H9 (cell line): ENCODE data around the gene ATF7. TPM values are rescaled to one million over a fixed set of nuclear protein-coding genes. Genes with fewer than 3 reads are reported as not detected.

Experiments
- DNase-seq: peaks from one replicate; pipeline ENCODE4 v3.0.0-alpha.2; 2017
- H2AFZ ChIP-seq: one replicate; pipeline ENCODE4 v1.6.1; 2013; ENCODE audit warnings: mild to moderate bottlenecking, low read length, control low read depth, moderate library complexity
- H2AK5ac ChIP-seq: 2 replicates; pipeline ENCODE4 v1.6.1; 2013; ENCODE audit warnings: low read length, control low read depth, mixed read lengths; ENCODE audit not compliant: insufficient read length
- H2BK120ac ChIP-seq: one replicate; pipeline ENCODE4 v1.6.1; 2013; ENCODE audit warnings: low read depth, mild to moderate bottlenecking, low read length, control low read depth, inconsistent platforms; ENCODE audit not compliant: poor library complexity, severe bottlenecking
- H2BK12ac ChIP-seq: 2 replicates; pipeline ENCODE4 v1.6.1; 2013; ENCODE audit warnings: low read length, control low read depth, mixed read lengths, low read depth; ENCODE audit not compliant: insufficient read length
- H2BK15ac ChIP-seq: 2 replicates; pipeline ENCODE4 v1.6.1; 2013; ENCODE audit warnings: low read depth, low read length, control low read depth
- H2BK20ac ChIP-seq: one replicate; pipeline ENCODE4 v1.6.1; 2013; ENCODE audit warnings: low read depth, mild to moderate bottlenecking, low read length, control low read depth, inconsistent platforms; ENCODE audit not compliant: poor library complexity, severe bottlenecking
- H2BK5ac ChIP-seq: 2 replicates; pipeline ENCODE4 v1.6.1; 2013; ENCODE audit warnings: low read length, control low read depth, mixed read lengths; ENCODE audit not compliant: insufficient read length
- H3K14ac ChIP-seq: 2 replicates; pipeline ENCODE4 v1.6.1; 2013; ENCODE audit warnings: low read length, control low read depth; ENCODE audit not compliant: insufficient read depth
- H3K18ac ChIP-seq: 2 replicates; pipeline ENCODE4 v1.6.1; 2013; ENCODE audit warnings: low read depth, mild to moderate bottlenecking, mixed read lengths, low read length, control low read depth; ENCODE audit not compliant: insufficient read length
- H3K23ac ChIP-seq: 2 replicates; pipeline ENCODE4 v1.6.1; 2013; ENCODE audit warnings: low read length, control low read depth, mixed read lengths, low read depth; ENCODE audit not compliant: insufficient read length
- H3K23me2 ChIP-seq: 2 replicates; pipeline ENCODE4 v1.6.1; 2013; ENCODE audit warnings: low read depth, mild to moderate bottlenecking, mixed read lengths, low read length, control low read depth; ENCODE audit not compliant: insufficient read length, poor library complexity, severe bottlenecking
- H3K27ac ChIP-seq: 2 replicates; pipeline ENCODE4 v1.5.1; 2013; ENCODE audit warnings: low read length, control low read depth, mixed read lengths, low read depth; ENCODE audit not compliant: insufficient read length
- H3K27me3 ChIP-seq: 2 replicates; pipeline ENCODE4 v1.6.1; 2013; ENCODE audit warnings: low read length, control low read depth, inconsistent platforms; ENCODE audit not compliant: insufficient read depth
- H3K4ac ChIP-seq: 2 replicates; pipeline ENCODE4 v1.6.1; 2013; ENCODE audit warnings: low read depth, mild to moderate bottlenecking, control low read depth, inconsistent platforms, low read length, moderate library complexity
- H3K4me1 ChIP-seq: 2 replicates; pipeline ENCODE4 v1.6.1; 2013; ENCODE audit warnings: low read length, control low read depth, inconsistent platforms; ENCODE audit not compliant: insufficient read depth
- H3K4me2 ChIP-seq: 2 replicates; pipeline ENCODE4 v1.6.1; 2013; ENCODE audit warnings: low read length, control low read depth, mixed read lengths; ENCODE audit not compliant: insufficient read length, insufficient read depth
- H3K56ac ChIP-seq: 2 replicates; pipeline ENCODE4 v1.6.1; 2013; ENCODE audit warnings: low read depth, mild to moderate bottlenecking, mixed read lengths, low read length, control low read depth; ENCODE audit not compliant: insufficient read length
- H3K79me1 ChIP-seq: 2 replicates; pipeline ENCODE4 v1.6.1; 2013; ENCODE audit warnings: low read depth, mild to moderate bottlenecking, moderate library complexity, low read length, control low read depth, inconsistent platforms; ENCODE audit not compliant: insufficient read depth, poor library complexity, severe bottlenecking
- H3K79me2 ChIP-seq: 2 replicates; pipeline ENCODE4 v1.6.1; 2013; ENCODE audit warnings: low read length, control low read depth, inconsistent platforms; ENCODE audit not compliant: insufficient read depth
- H3K9ac ChIP-seq: 2 replicates; pipeline ENCODE4 v1.6.1; 2013; ENCODE audit warnings: low read length, control low read depth, mixed read lengths; ENCODE audit not compliant: insufficient read length; ENCODE audit errors: extremely low read depth
- H3K9me3 ChIP-seq: one replicate; pipeline ENCODE4 v1.6.1; 2013; ENCODE audit warnings: low read depth, low read length, inconsistent platforms; ENCODE audit not compliant: control insufficient read depth
- H3T11ph ChIP-seq: one replicate; pipeline ENCODE4 v1.6.1; 2013; ENCODE audit warnings: mild to moderate bottlenecking, low read length, control low read depth, inconsistent platforms
- H4K20me1 ChIP-seq: one replicate; pipeline ENCODE4 v1.6.1; 2013; ENCODE audit not compliant: control insufficient read depth, insufficient read length, insufficient read depth
- H4K5ac ChIP-seq: 2 replicates; pipeline ENCODE4 v1.6.1; 2013; ENCODE audit warnings: low read depth, mild to moderate bottlenecking, mixed read lengths, low read length, control low read depth; ENCODE audit not compliant: insufficient read length
- H4K8ac ChIP-seq: replicated peaks from 2 replicates; pipeline ENCODE4 v1.6.1; 2013; ENCODE audit warnings: low read length, control low read depth, mixed read lengths, low read depth; ENCODE audit not compliant: insufficient read length
- H4K91ac ChIP-seq: 2 replicates; pipeline ENCODE4 v1.6.1; 2013; ENCODE audit warnings: low read depth, mild to moderate bottlenecking, moderate library complexity, mixed read lengths, low read length, control low read depth; ENCODE audit not compliant: insufficient read length
- H3K27ac Mint-ChIP-seq, 3 experiments: 2 replicates in 2 of 3; 3 replicates in 1 of 3; pipeline ENCODE4 v1.8.0; 2020 to 2021; ENCODE audit warnings: mixed read lengths in 3 of 3, mild to moderate bottlenecking in 1 of 3, moderate library complexity in 1 of 3
- H3K27me3 Mint-ChIP-seq: 2 replicates; pipeline ENCODE4 v1.8.0; 2021; ENCODE audit warnings: low read depth, mild to moderate bottlenecking, moderate library complexity, mixed read lengths
- H3K36me3 Mint-ChIP-seq, 3 experiments: 2 replicates in 2 of 3; 3 replicates in 1 of 3; pipeline ENCODE4 v1.8.0; 2020 to 2021; ENCODE audit warnings: low read depth in 3 of 3, mixed read lengths in 3 of 3; ENCODE audit not compliant: insufficient read depth in 1 of 3
- H3K4me1 Mint-ChIP-seq, 2 experiments: 2 replicates each; pipeline ENCODE4 v1.8.0; 2020; ENCODE audit warnings: mixed read lengths in 2 of 2
- H3K4me3 Mint-ChIP-seq, 2 experiments: 2 replicates in 1 of 2; 3 replicates in 1 of 2; pipeline ENCODE4 v1.8.0; 2020 to 2021; ENCODE audit warnings: mild to moderate bottlenecking in 2 of 2, mixed read lengths in 2 of 2, moderate library complexity in 1 of 2
- H3K9me3 Mint-ChIP-seq, 2 experiments: 2 replicates in 1 of 2; 3 replicates in 1 of 2; pipeline ENCODE4 v1.8.0; 2020; ENCODE audit warnings: mild to moderate bottlenecking in 2 of 2, mixed read lengths in 2 of 2, moderate library complexity in 1 of 2
- WGBS: extraction: QIAGEN DNeasy Blood & Tissue Kit; methylation state at CpG from one replicate; pipeline ENCODE4 v1.1.7; 2013; ENCODE audit warnings: missing lambda C conversion rate, low lambda C conversion rate, mixed read lengths; ENCODE audit not compliant: insufficient read length; ENCODE audit errors: extremely low coverage; 5-methylcytosine and 5-hydroxymethylcytosine counted together
- total RNA-seq: library from RNA; stranded (reverse); gene quantifications from 2 replicates; pipeline ENCODE4 v1.2.1, GENCODE V29; 2021
- TF ChIP-seq, protein P1 (sequence below): fragments of 200-600 bp; sonication (generic); conservative IDR thresholded peaks from 3 replicates; pipeline ENCODE4 v1.8.0; 2021; ENCODE audit warnings: antibody characterized with exemption, mild to moderate bottlenecking

Gene ATF7
- total RNA-seq, 1 experiment from 2014 or later = 17.7 TPM

DNA sequence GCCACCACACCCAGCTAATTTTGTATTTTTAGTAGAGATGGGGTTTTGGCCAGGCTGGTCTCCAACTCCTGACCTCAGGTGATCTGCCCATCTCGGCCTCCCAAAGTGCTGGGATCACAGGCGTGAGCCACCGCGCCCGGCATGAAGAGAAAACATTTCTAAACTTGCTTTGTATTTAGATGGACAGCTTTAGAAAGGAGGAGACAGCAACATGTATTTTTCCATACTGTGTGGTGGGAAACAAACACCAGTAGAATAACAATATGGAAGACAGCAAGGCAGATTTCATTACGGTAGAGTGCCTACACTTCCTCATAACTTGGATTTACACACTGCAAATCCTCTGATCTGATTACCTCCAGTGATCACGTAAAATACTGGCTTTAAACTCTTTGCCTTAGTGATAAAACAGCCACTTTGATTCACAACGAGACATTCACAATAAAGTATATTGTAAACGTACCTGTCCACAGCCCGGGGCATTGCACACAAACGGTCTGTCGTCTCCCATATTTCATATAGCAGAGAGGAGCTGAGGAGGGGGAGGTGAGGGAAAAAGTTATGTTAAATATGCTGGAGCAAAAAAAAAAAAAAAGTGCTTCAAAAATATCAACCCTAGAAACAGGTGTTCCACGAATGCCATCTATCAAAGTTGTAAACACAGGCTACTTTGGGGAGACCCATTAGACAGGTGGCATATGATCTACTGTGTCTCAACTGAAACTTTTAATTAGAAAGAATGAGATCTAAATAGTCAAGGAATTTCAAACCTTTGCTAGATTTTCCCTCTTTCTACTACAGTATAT, 25.5 kb downstream of the ATF7 start:
- Histone ChIP-seq H2AK5ac (no peak overlapping the region), H3K18ac (no peak overlapping the region), H3K27ac (no peak overlapping the region), H3K79me1 (no peaks in the 10 kb centered on the region), H3K56ac (no peak overlapping the region), H3K23ac (no peak overlapping the region), H4K20me1 (no peaks in the 10 kb centered on the region), H3K9me3 (no peaks in the 10 kb centered on the region), H3K9ac (no peak overlapping the region), H3K27me3 (no peaks in the 10 kb centered on the region), H4K91ac (no peak overlapping the region), H2BK5ac (no peak overlapping the region), H2BK15ac (no peak overlapping the region), H2BK12ac (no peak overlapping the region), H4K8ac (no peak overlapping the region), H3T11ph (no peak overlapping the region), H3K4me1 (no peaks in the 10 kb centered on the region; the same call in 1 of the 2 replicates), H3K4me2 (no peak overlapping the region), H3K23me2 (no peaks in the 10 kb centered on the region), H2BK120ac (no peak overlapping the region), H3K79me2 (no peaks in the 10 kb centered on the region), H2BK20ac (no peak overlapping the region), H3K14ac (no peak overlapping the region), H4K5ac (no peak overlapping the region), H2AFZ (no peak overlapping the region), H3K4ac (no peak overlapping the region)
- WGBS = no CpG with 5 or more reads among the region's 13 CpGs
- Mint-ChIP-seq H3K4me1 (peaks cover 27% of the 10 kb centered on the region in 2 experiments), H3K27ac (peak overlapping the region in 2 of 3 experiments; percentile 62 to 82; a peak in 2 of 7 replicates), H3K27me3 (no peaks in the 10 kb centered on the region), H3K4me3 (no peak overlapping the region), H3K36me3 (peaks cover 0 to 9% (median 0%) of the 10 kb centered on the region in 3 experiments; a peak in 2 of 7 replicates), H3K9me3 (no peaks in the 10 kb centered on the region)
- no peak for DNase-seq
- TF ChIP-seq, protein P1, sequence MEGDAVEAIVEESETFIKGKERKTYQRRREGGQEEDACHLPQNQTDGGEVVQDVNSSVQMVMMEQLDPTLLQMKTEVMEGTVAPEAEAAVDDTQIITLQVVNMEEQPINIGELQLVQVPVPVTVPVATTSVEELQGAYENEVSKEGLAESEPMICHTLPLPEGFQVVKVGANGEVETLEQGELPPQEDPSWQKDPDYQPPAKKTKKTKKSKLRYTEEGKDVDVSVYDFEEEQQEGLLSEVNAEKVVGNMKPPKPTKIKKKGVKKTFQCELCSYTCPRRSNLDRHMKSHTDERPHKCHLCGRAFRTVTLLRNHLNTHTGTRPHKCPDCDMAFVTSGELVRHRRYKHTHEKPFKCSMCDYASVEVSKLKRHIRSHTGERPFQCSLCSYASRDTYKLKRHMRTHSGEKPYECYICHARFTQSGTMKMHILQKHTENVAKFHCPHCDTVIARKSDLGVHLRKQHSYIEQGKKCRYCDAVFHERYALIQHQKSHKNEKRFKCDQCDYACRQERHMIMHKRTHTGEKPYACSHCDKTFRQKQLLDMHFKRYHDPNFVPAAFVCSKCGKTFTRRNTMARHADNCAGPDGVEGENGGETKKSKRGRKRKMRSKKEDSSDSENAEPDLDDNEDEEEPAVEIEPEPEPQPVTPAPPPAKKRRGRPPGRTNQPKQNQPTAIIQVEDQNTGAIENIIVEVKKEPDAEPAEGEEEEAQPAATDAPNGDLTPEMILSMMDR = no peak
